Neural cell (in vitro differentiated cells): ENCODE results near the gene AKAP5. TPM values are rescaled to one million over a fixed set of nuclear protein-coding genes. Genes with fewer than 3 reads are reported as not detected.

Source experiments
- H2AFZ ChIP-seq: fragments of 200-600, 300-800 bp; sonication (generic), shearing (Covaris generic); 2 replicates; pipeline ENCODE4 v1.6.0; 2014; ENCODE audit warnings: low read depth, mild to moderate bottlenecking, antibody characterized with exemption, low read length, moderate library complexity
- H3F3A ChIP-seq: fragments of 200-600 bp; shearing (Covaris generic); 2 replicates; pipeline ENCODE4 v1.6.1; 2016; ENCODE audit warnings: mild to moderate bottlenecking, moderate library complexity, mixed read lengths, antibody characterized with exemption, low read length; ENCODE audit not compliant: insufficient read depth, poor library complexity, severe bottlenecking
- H3K27ac ChIP-seq: fragments of 200-600, 300-800 bp; sonication (generic), shearing (Covaris generic); 2 replicates; pipeline ENCODE4 v1.5.1; 2014; ENCODE audit warnings: mild to moderate bottlenecking, low read length, moderate library complexity
- H3K27me3 ChIP-seq: fragments of 300-800, 200-600 bp; sonication (generic), shearing (Covaris generic); 2 replicates; pipeline ENCODE4 v1.6.0; 2014; ENCODE audit warnings: mild to moderate bottlenecking, low read depth, low read length, moderate library complexity; ENCODE audit not compliant: insufficient read depth
- H3K36me3 ChIP-seq: fragments of 300-800, 200-600 bp; sonication (generic), shearing (Covaris generic); 2 replicates; pipeline ENCODE4 v1.5.1; 2014; ENCODE audit warnings: mild to moderate bottlenecking, antibody characterized with exemption, low read length, moderate library complexity; ENCODE audit not compliant: insufficient read depth
- H3K4me2 ChIP-seq: fragments of 300-800, 200-600 bp; sonication (generic), shearing (Covaris generic); 2 replicates; pipeline ENCODE4 v1.6.0; 2014; ENCODE audit warnings: mild to moderate bottlenecking, low read length
- H3K4me3 ChIP-seq: fragments of 300-800, 200-600 bp; sonication (generic), shearing (Covaris generic); 2 replicates; pipeline ENCODE4 v1.5.1; 2014; ENCODE audit warnings: mild to moderate bottlenecking, low read length, moderate library complexity
- H3K79me2 ChIP-seq: fragments of 200-600 bp; shearing (Covaris generic); replicated peaks from 2 replicates; pipeline ENCODE4 v1.6.0; 2014; ENCODE audit warnings: mild to moderate bottlenecking, low read length, moderate library complexity; ENCODE audit not compliant: insufficient read depth
- H3K9ac ChIP-seq: fragments of 300-800, 200-600 bp; sonication (generic), shearing (Covaris generic); 2 replicates; pipeline ENCODE4 v1.6.1; 2016; ENCODE audit warnings: mild to moderate bottlenecking, low read length, mixed read lengths
- H3K9me2 ChIP-seq: fragments of 200-600 bp; shearing (Covaris generic); 2 replicates; pipeline ENCODE4 v1.6.1; 2016; ENCODE audit warnings: mild to moderate bottlenecking, low read length, mixed read lengths; ENCODE audit not compliant: insufficient read depth
- H3K9me3 ChIP-seq: fragments of 200-600, 300-800 bp; sonication (generic), shearing (Covaris generic); 2 replicates; pipeline ENCODE4 v1.6.1; 2016; ENCODE audit warnings: mild to moderate bottlenecking, mixed run types, low read length, moderate library complexity, mixed read lengths
- H4K20me1 ChIP-seq: fragments of 200-600 bp; shearing (Covaris generic); 2 replicates; pipeline ENCODE4 v1.6.1; 2016; ENCODE audit warnings: mild to moderate bottlenecking, mixed run types; ENCODE audit not compliant: insufficient read depth
- CTCF ChIP-seq: fragments of 450-650 bp; IDR thresholded peaks from 2 replicates; pipeline ENCODE4 v1.5.1; 2014; ENCODE audit warnings: antibody characterized with exemption, mild to moderate bottlenecking, moderate library complexity; ENCODE audit not compliant: poor library complexity, severe bottlenecking
- EP300 ChIP-seq: fragments of 450-650 bp; conservative IDR thresholded peaks from 2 replicates; pipeline ENCODE4 v1.6.1; 2014; ENCODE audit warnings: antibody characterized with exemption, mild to moderate bottlenecking, moderate library complexity; ENCODE audit not compliant: poor library complexity, severe bottlenecking
- EZH2 ChIP-seq: fragments of 200-600, 300-800 bp; shearing (Covaris generic), sonication (generic); IDR thresholded peaks from 2 replicates; pipeline ENCODE4 v1.6.1; 2014; ENCODE audit warnings: antibody characterized with exemption, low read length, borderline replicate concordance, mild to moderate bottlenecking; ENCODE audit not compliant: insufficient read depth, poor library complexity, severe bottlenecking
- MXI1 ChIP-seq: fragments of 450-650 bp; conservative IDR thresholded peaks from 2 replicates; pipeline ENCODE4 v1.6.1; 2014; ENCODE audit warnings: antibody characterized with exemption, mild to moderate bottlenecking; ENCODE audit not compliant: poor library complexity, severe bottlenecking
- POLR2AphosphoS5 ChIP-seq: IDR thresholded peaks from 2 replicates; pipeline ENCODE4 v1.6.1; 2012
- RAD21 ChIP-seq: fragments of 450-650 bp; conservative IDR thresholded peaks from 2 replicates; pipeline ENCODE4 v1.6.1; 2014; ENCODE audit warnings: antibody characterized with exemption, mild to moderate bottlenecking, moderate library complexity
- REST ChIP-seq: IDR thresholded peaks from 2 replicates; pipeline ENCODE4 v1.6.1; 2012; ENCODE audit warnings: borderline replicate concordance
- SMC3 ChIP-seq: fragments of 450-650 bp; conservative IDR thresholded peaks from 2 replicates; pipeline ENCODE4 v1.6.1; 2014; ENCODE audit warnings: antibody characterized with exemption, mild to moderate bottlenecking, moderate library complexity; ENCODE audit not compliant: poor library complexity
- TAF1 ChIP-seq: IDR thresholded peaks from 2 replicates; pipeline ENCODE4 v1.6.1; 2012; ENCODE audit warnings: low read depth
- polyA plus RNA-seq: library from polyadenylated mRNA; depleted of rRNA; stranded (reverse); fragments of >200 nt; gene quantifications from 2 replicates; pipeline ENCODE4 v1.2.3, GENCODE V29; 2014

AKAP5 gene
- polyA plus RNA-seq, 1 donor from 2014 or later = 1.8 TPM

DNA sequence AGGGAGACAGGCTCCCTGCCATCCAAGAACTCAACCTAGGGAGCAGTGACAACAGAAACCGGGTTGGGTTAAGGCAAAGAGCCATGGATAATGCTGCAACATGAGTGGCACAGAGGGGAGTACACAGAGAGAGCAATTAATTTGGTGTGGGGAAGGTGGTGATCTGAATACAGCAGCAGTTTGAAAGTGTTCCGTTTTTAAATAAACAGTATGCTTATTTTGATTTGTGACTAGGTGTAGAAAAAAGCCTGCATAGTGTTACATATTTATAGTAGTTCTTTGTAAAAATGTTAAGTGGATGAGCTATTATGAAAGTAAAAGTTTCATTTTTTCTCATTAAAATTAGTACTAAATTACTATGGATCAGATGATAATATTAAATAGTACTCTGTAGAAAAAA lies 8.7 kb downstream of the AKAP5 start:
- no peaks in the 10 kb centered on the region for H3K36me3 ChIP-seq
- H3K4me3 ChIP-seq = no peak overlapping the region
- H3K79me2 ChIP-seq = no peaks in the 10 kb centered on the region
- H2AFZ ChIP-seq = no peak overlapping the region
- no peak for TF ChIP-seq POLR2AphosphoS5
- no peak for TF ChIP-seq CTCF
- no peak for TF ChIP-seq MXI1
- H3K9ac ChIP-seq = no peak overlapping the region
- H4K20me1 ChIP-seq = no peaks in the 10 kb centered on the region
- no peaks in the 10 kb centered on the region for H3F3A ChIP-seq
- H3K9me3 ChIP-seq = no peaks in the 10 kb centered on the region
- no peak overlapping the region for H3K27ac ChIP-seq
- no peaks in the 10 kb centered on the region for H3K27me3 ChIP-seq
- H3K4me2 ChIP-seq = no peak overlapping the region
- no peaks in the 10 kb centered on the region for H3K9me2 ChIP-seq

DNA sequence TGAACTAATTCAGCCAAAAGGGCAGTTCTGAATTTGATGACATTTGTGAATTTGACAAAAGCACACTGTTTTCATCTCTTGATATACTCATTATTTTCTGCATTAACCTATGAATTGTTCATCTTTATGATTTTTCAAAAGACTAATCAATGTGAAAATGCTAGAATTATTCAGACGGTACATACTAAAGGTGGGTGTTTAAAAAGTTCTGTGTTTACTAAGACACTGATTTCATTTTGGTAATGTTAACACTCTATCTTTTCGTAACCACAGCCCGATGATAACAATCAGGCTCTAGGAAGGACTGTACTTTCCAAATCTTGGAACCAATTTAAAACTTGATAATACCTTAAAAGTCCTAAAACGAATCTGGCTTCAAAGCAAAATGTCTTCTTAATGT lies 9.4 kb downstream of the AKAP5 start:
- Histone ChIP-seq H3K9me2 (no peaks in the 10 kb centered on the region), H3K9me3 (no peaks in the 10 kb centered on the region), H3K27me3 (no peaks in the 10 kb centered on the region), H3K4me3 (no peak overlapping the region), H3K79me2 (no peaks in the 10 kb centered on the region), H4K20me1 (no peaks in the 10 kb centered on the region), H3K4me2 (no peak overlapping the region), H3K36me3 (no peaks in the 10 kb centered on the region), H3K9ac (no peak overlapping the region), H3K27ac (no peak overlapping the region), H3F3A (no peaks in the 10 kb centered on the region), H2AFZ (no peak overlapping the region)
- TF ChIP-seq EP300 (no peak), CTCF (no peak), SMC3 (no peak), RAD21 (no peak), TAF1 (no peak), MXI1 (no peak), EZH2 (no peak)

DNA sequence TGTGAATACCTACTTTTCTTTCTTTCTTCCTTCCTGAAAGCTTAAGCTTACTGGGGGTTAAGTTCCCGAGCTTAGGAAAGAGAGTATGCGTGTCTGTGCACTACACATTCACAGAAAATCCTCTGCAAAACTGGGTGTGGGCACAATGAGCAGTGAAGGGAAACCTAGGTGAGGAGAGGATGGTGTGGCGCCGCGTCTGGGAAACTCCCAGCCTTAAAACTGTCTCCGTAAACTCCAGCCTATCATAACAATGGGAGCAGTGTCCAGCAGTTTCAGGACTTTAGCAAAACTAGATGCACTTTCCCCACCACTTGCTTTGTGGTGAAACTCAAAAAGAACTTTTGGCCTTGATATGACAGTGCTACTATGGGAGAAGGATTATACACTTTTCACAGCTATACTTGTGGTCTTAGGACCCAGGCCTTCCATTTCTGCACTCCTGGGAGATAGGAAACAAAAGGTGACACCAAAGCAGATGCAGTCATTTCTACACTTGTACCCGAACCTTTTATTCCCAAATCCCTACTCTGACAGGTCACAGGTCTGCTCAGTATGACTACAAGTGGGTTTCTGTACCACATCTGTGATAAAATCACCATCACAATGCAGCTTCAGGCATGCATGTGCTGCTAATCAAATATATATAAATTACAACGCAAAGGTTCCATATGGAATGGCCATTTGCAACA lies 10.4 kb downstream of the AKAP5 start:
- TF ChIP-seq MXI1 (no peak), RAD21 (no peak), EP300 (no peak), EZH2 (no peak), TAF1 (no peak), REST (no peak), SMC3 (no peak), CTCF (no peak), POLR2AphosphoS5 (no peak)
- no peaks in the 10 kb centered on the region for H3F3A ChIP-seq
- no peaks in the 10 kb centered on the region for H3K9me2 ChIP-seq
- no peak overlapping the region for H3K4me3 ChIP-seq
- H3K27ac ChIP-seq = no peak overlapping the region
- H3K9ac ChIP-seq = no peak overlapping the region
- no peaks in the 10 kb centered on the region for H3K36me3 ChIP-seq
- no peak overlapping the region for H2AFZ ChIP-seq
- no peak overlapping the region for H3K4me2 ChIP-seq
- no peaks in the 10 kb centered on the region for H3K79me2 ChIP-seq
- H3K9me3 ChIP-seq = no peaks in the 10 kb centered on the region
- H3K27me3 ChIP-seq = no peaks in the 10 kb centered on the region
- no peaks in the 10 kb centered on the region for H4K20me1 ChIP-seq
